ENCODE measurements around the gene TRPM6. TPM values are rescaled to one million over a fixed set of nuclear protein-coding genes. Genes with fewer than 3 reads are reported as not detected.

Gene TRPM6
- total and polyA plus RNA-seq, 2 donors (not counting 3 experiments of a cell fraction or from before 2014, with no cell fraction given), result 0.01 to 0.22 TPM

GRCh38 chr9:74920944-74921626, 33.4 kb upstream of the TRPM6 start:
- no peaks in the 10 kb centered on the region for H3K9me3 ChIP-seq (replicated peaks; ENCODE audit: control insufficient read depth, insufficient read depth, low read length)
- no peak overlapping the region for H3K4me3 ChIP-seq (replicated peaks in 1 of 3; ENCODE audit: insufficient read depth in 1 of 3, low read depth in 1 of 3, low read length in 3 of 3)
- H3K4me1 ChIP-seq (ENCODE audit: control insufficient read depth, extremely low read depth, insufficient read depth, low read length), result no peaks in the 10 kb centered on the region
- ChIA-PET CTCF (no interaction called here), POLR2A (no interaction called here)
- no TSS peak for BruUV-seq (replicated peaks)
- no peaks in the 10 kb centered on the region for H3K27me3 ChIP-seq (ENCODE audit: control insufficient read depth in 2 of 2, insufficient read depth in 2 of 2, low read length in 2 of 2)
- intact Hi-C loops (cut with micrococcal nuclease) (no loop called here), dilution Hi-C loops (cut with MboI; ENCODE audit: extremely low pct_ligation_motif_present, low sequenced_read_pairs) (no loop called here)
- no peaks in the 10 kb centered on the region for H3K9me1 ChIP-seq (replicated peaks; ENCODE audit: control insufficient read depth, extremely low read depth, insufficient read depth, low read length)
- TF ChIP-seq, protein P1, sequence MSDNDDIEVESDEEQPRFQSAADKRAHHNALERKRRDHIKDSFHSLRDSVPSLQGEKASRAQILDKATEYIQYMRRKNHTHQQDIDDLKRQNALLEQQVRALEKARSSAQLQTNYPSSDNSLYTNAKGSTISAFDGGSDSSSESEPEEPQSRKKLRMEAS (IDR thresholded peaks at IDR 0.05; ENCODE audit: insufficient read depth, insufficient read length), result no peak
- TF ChIP-seq MYC (IDR thresholded peaks at IDR 0.05; ENCODE audit: low read depth, low read length) (no peak), EZH2 (IDR thresholded peaks at IDR 0.05; ENCODE audit: borderline replicate concordance, low read depth, low read length, severe bottlenecking) (no peak), GATA2 (IDR thresholded peaks at IDR 0.05; ENCODE audit: insufficient read depth, insufficient read length, low read depth, low read length) (no peak), POLR2AphosphoS5 (IDR thresholded peaks at IDR 0.05; ENCODE audit: insufficient read depth, low read depth, low read length) (no peak), JUN (IDR thresholded peaks at IDR 0.05; ENCODE audit: borderline replicate concordance, insufficient read depth, insufficient read length, low read depth) (no peak), CTCF (IDR thresholded peaks at IDR 0.05; ENCODE audit: extremely low read depth in 1 of 2, insufficient read depth in 1 of 2, low read depth in 1 of 2, low read length in 2 of 2) (no peak), POLR2A (IDR thresholded peaks at IDR 0.05; ENCODE audit: low read depth, low read length) (no peak), FOS (IDR thresholded peaks at IDR 0.05; ENCODE audit: borderline replicate concordance, insufficient read depth, low read length) (no peak)
- no peak for DNase-seq (ENCODE audit: low read depth, low spot score)
- FAIRE-seq, result no peak
- H3K4me2 ChIP-seq (ENCODE audit: insufficient read depth, low read length), result no peak overlapping the region
- H4K20me1 ChIP-seq (replicated peaks; ENCODE audit: control insufficient read depth, extremely low read depth, insufficient read depth, low read length), result no peaks in the 10 kb centered on the region
- no peak overlapping the region for H2AFZ ChIP-seq (ENCODE audit: low read depth, low read length)
- H3K36me3 ChIP-seq (ENCODE audit: control insufficient read depth in 2 of 2, extremely low read depth in 1 of 2, insufficient read depth in 2 of 2, low read length in 2 of 2), result no peaks in the 10 kb centered on the region
- no peaks in the 10 kb centered on the region for H3K79me2 ChIP-seq (ENCODE audit: control insufficient read depth, insufficient read depth, low read length)
- H3K27ac ChIP-seq (ENCODE audit: insufficient read depth, low read depth, low read length), result no peak overlapping the region
- H3K9ac ChIP-seq (replicated peaks; ENCODE audit: extremely low read depth, insufficient read depth, low read length), result no peak overlapping the region

Measured in endothelial cell of umbilical vein (primary cell).